Measurements from ENCODE around the gene PTTG2.
"Not testable (repeated sequence)": the region's sequence is repeated elsewhere in the genome, so short reads cannot be mapped to it uniquely, and the experiment has no call there.

PTTG2 gene

GRCh38 chr4:37956941-37957340 lies 3.3 kb upstream of the PTTG2 start:
- no peak for DNase-seq (ENCODE audit: low read depth in 2 of 2)

- DNase-seq (ENCODE audit: low read depth in 2 of 2) = no peak
Observed at GRCh38 chr4:37958932-37959331, 1.3 kb upstream of the PTTG2 start.

DNA sequence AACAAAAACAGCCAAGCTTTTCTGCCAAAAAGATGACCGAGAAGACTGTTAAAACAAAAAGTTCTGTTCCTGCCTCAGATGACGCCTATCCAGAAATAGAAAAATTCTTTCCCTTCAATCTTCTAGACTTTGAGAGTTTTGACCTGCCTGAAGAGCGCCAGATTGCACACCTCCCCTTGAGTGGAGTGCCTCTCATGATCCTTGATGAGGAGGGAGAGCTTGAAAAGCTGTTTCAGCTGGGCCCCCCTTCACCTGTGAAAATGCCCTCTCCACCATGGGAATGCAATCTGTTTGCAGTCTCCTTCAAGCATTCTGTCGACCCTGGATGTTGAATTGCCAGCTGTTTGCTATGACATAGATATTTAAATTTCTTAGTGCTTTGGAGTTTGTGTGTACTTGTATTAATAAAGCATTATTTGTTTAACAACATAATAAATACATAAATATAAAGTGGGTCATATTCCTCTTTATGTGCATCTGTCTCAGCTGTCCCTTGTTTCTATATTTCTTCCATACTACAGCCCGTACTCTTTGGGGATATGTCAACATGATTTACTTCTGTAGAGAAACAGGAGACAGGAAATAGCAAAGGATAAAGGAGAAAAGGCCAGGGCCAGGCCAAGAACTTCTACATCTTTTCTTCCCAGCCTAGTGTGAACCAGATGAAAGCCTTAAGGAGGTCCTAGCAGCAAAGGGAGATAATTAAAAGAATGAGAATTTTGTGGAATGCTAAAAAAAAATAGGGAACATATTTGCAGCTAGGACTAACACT lies 667 bp downstream of the PTTG2 start:
- DNase-seq (ENCODE audit: low read depth in 2 of 2) = no peak

DNA sequence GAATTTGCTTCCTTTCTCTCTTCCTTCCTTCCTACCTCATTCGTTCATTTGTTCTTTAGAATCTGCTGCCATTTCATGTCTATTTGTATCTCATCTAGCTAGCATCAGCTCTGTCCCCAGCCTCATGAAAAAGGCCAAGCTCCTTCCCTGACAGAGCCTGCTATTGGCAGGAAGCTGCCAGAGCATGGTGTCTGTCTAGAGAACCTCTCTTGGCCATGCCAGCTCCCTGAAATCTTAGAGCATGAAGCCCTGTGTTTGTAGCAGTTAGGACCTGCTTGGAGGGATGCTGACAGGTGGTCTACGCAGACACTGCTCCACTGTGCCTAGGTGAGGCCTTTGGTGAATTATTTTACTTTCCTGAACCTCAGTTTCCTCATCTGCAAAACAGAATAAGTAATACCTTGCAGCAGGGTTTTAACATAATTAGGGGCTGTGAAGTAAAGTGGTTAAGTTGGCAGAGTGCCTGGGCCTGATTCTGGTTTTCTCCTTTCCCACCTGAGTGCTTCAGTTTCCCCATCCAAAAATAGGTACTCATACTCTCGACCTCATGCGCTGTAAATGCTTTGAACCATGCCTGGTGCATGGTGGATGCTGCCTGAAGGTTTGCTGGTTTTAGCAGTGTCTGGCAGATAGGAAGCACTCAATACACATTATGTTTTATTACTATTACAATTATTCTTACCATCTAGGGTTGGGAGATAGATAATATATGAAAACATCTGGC lies 4.7 kb downstream of the PTTG2 start:
- DNase-seq (ENCODE audit: low read depth in 2 of 2) = no peak

DNA sequence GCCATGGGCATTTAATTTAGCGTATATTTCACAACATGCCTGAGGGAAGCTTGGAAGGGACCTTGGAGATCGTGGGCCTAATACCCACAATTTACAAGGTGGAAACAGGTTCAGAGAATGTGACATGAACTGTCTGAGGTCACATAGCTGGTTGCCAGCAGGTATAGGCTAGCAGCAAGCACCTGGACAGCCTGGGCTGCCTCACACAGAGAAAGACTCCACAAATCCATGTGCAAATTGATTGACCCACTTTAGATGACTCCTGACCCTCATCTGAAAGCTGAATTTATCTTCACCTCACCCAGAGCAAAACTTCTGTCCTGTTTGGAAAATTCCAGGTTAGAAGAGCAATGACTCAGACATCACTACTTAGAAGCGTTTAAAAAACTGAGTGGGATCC lies 5.8 kb downstream of the PTTG2 start:
- no peak for DNase-seq (ENCODE audit: low read depth in 2 of 2)

DNA sequence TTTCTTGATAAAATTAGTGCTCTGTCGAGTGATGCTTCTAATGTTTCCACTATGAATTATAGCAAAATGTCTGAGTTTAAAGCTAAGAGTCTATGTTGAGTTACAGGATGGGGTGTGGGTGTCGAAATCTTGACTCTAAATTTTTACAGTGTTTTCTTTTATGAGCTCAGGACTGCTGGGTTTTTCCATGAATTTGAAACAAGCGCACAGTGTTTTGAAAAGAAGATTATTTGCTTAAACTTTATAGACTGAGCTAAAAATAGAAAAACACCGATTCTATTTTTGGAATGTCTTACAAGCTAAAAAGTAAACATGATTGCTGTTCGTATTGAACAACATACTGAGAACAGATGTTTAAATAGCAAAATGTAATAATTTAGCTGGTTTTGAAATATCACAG lies 7.5 kb downstream of the PTTG2 start:
- DNase-seq (ENCODE audit: low read depth in 2 of 2) = no peak

GRCh38 chr4:37968747-37969146 lies 8.5 kb downstream of the PTTG2 start:
- no peak for DNase-seq (ENCODE audit: low read depth in 2 of 2)

- peak in 1 of 2 donors; percentile 44 for DNase-seq (ENCODE audit: low read depth in 2 of 2)
Observed at GRCh38 chr4:37970702-37971101, 10.5 kb downstream of the PTTG2 start.

DNA sequence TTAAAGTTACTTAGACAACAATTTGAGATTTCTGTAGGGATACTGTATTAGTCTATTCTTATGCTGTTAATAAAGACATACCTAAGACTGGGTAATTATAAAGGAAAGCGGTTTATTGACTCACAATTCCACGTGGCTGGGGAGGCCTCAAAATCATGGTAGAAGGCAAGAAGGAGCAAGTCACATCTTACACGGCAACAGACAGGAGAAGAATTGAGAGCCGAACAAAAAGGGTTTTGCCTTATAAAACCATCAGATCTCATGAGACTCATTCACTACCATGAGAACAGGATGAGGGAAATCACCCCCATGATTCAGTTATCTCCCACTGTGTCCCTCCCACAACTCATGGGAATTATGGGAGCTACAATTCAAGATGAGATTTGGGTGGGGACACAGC lies 11.0 kb downstream of the PTTG2 start:
- DNase-seq (ENCODE audit: low read depth in 2 of 2) = no peak

DNA sequence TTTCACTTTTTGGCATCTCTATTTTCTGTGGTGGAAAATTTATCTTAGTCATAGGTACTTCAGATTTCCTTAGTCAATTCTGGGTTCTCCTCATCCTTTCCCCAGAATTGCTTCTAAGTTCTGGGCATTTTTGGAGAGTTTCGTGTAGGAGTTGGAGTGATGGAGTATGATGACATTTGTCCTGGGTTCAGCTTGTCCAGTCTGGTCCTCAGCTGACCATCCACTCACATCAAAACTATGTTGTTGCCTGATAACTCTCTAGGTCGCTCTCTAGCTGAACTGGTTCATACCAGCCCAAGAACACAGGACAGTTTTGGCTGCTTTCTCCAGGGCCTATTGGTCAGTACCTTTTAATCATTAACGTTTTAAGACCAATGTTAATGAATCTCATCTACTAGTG lies 13.2 kb downstream of the PTTG2 start:
- DNase-seq (ENCODE audit: low read depth in 2 of 2) = no peak

DNA sequence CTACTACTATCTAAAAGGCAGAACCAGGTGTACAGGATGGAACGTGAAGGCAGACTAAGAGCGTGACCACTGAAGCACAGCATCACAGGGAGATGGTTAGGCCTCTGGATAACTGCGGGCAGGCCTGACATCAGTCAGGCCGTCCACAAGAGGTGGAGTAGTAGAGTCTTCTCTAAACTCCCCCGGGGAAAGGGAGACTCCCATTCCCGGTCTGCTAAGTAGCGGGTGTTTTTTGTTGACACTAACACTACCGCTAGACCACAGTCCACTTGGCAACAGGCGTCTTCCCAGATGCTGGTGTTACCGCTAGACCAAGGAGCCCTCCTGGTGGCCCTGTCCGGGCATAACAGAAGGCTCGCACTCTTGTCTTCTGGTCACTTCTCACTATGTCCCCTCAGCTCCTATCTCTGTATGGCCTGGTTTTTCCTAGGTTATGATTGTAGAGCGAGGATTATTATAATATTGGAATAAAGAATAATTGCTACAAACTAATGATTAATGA lies 15.2 kb downstream of the PTTG2 start:
- not testable (repeated sequence) for DNase-seq (ENCODE audit: low read depth in 2 of 2)

- DNase-seq (ENCODE audit: low read depth in 2 of 2) = no peak
Observed at GRCh38 chr4:37976507-37976906, 16.3 kb downstream of the PTTG2 start.

DNA sequence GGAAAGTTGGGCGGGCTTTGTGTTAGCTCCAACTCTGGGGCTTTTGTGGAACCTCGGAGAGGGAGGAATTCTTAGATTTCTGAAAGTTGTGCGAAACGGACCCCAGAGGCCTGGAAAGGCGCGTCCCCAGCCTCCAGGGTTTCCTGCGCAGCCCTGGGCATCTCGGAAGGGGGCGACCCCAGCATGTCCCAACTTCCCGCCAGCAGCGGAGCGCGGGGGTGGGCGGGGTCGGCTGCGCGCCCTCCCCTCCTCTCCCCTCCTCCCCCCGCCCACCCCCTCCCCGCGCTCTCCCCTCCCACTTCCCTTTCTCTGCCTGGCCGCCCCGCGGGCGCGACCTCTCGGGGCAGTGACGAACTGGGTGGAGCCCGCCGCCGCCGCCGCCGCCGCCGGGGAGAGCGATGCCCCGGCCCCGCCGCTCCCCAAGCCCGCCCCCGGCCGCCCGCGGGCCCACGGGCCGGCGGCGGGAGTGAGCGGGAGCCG lies 16.8 kb downstream of the PTTG2 start:
- peak; percentile 53 to 64 for DNase-seq (ENCODE audit: low read depth in 2 of 2)

DNA sequence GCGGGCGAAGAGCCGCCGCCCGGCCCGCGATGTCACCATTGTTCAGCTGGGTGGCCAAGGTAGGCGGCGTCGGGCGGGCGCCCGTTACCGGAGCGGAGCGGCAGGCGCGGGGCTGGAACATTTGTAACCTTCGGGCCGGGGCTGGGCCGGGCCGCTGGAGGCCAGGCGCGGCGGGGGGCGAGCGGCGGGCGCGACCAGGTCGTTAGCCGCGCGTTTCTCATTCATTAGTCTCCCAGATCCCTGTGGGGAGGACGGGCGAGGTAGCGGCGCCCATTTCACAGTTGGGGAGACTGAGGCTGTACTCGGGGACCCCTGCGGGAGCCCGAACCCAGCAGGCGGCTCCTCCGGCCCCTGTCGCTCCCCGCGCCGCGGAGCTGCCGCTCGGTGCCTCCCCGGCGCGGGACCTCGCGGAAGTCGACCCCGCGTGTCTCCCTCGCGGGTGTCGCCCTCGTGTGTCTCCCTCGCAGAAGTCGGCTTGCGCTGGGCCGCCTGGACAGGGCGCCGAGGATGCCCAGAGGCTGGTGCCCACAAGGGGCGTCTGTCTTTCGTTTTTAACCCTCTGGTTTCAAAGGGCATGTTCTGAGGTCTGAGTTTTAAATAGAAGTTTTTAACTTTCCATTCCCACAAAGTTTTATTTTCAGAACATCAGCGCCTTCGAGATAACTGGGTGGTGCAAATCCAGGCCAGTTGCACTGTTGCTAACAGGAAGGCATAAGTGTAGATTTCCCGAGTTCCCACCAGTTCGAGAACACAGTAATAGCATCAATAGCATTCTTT lies 17.5 kb downstream of the PTTG2 start:
- peak; percentile 49 to 54 for DNase-seq (ENCODE audit: low read depth in 2 of 2)

- no peak for DNase-seq (ENCODE audit: low read depth in 2 of 2)
Observed at GRCh38 chr4:37978248-37978924, 18.2 kb downstream of the PTTG2 start.

GRCh38 chr4:37980246-37980645 lies 20.0 kb downstream of the PTTG2 start:
- no peak for DNase-seq (ENCODE audit: low read depth in 2 of 2)

DNA sequence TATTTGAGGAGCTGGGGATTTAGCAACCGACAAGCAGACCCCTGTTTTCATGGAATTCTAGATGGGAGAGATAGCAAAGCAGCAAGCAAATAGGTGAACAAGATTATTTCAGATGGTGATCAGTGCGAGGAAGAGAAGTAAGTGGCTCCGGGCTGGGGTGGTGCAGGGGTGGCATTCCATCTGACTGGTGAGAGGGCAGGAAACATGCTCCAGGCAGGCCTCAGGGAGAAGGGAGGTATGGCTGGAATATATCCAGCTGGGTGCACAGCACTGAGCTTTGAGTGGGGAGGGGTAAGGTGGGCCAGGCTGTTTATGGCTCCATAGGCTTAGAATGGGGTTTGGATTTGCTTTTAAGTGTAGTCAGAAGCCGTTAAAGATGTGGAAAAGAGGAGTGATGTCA lies 21.2 kb downstream of the PTTG2 start:
- DNase-seq (ENCODE audit: low read depth in 2 of 2) = no peak

GRCh38 chr4:37981844-37982720 lies 21.9 kb downstream of the PTTG2 start:
- no peak for DNase-seq (ENCODE audit: low read depth in 2 of 2)

DNA sequence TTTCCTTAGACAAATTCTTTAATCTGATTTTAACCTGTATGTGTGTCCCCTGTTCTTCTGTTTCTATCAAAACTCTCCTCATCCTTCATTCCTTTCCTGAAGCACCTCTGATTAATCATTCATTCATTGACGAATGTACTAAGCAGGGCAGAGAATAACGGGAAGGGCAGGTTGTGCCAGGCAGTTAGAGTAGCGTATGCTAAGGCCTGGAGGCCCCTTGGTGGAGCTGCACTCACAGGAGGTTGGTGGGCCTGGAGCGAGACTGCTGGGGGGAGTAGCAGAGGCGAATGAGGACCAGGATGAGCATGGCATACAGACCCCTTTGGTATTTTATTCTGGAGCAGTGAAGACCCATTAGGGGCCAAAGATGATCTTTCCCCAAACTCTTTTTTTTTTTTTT lies 22.5 kb downstream of the PTTG2 start:
- no peak for DNase-seq (ENCODE audit: low read depth in 2 of 2)

GRCh38 chr4:37983951-37984350 lies 23.8 kb downstream of the PTTG2 start:
- DNase-seq (ENCODE audit: low read depth in 2 of 2) = no peak

Measured in activated CD8-positive, alpha-beta memory T cell treated with anti-CD3 and anti-CD28 coated beads for 4 hours (primary cell).